DMS 273 treated with DMSO at 0.1 percent for 48 hours (cell line): Measurements from ENCODE around the gene MLANA.
"Not testable (repeated sequence)": the region's sequence is repeated elsewhere in the genome, so short reads cannot be mapped to it uniquely, and the experiment has no call there.

Source experiments
- DNase-seq: peaks from one replicate; lab custom pipeline; 2025; lab: John Stamatoyannopoulos, UW

Gene MLANA

DNA sequence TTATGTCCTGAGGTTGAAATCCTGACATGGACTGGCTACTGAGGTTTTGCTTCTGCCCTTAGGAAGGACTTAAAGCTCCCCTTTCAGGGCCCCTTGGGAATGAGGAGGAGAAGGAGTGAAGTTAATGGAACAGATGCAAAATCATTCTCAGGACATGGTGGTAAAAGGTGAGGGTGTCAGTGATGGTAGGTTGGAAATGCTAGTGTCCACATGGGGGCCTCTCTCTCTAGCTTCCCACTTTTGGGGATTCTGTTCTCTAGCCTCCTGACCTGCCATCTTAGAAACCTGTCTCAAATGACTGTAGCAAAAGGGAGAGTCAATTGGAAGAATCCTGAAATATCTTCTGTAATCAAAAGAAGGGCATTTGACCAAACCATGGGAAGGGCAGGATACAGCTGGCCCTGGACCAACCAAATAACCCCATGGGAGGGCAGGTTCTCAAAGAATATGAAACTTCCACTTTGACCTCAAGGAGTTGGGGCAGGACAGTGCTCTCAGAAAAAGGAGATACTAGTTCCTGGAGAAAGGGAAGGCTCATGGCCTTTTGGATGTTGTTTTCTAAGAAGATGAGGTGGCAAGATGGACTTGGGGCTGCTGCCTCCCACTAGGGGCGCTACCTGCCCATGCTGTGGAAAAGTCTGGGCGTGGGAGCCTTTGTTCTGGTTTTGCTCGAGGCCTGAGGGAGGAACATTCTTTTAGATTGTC is 21.2 kb upstream of the MLANA start:
- DNase-seq: no peak

DNA sequence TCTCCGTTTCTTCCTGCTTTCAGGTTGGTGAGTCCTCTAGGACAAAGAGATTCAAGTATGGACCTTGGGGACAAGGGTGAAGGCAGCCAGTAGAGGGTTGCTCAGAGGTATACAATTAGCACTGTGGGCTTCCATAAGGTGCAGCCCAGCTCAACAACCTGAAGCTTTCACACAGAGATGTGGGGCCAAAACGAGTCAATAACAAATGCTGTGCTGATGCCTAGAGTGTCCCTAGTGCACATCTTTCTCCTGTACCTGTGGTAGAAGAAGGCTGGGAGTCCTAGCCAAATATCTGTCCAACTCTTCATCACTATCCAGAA is 20.7 kb upstream of the MLANA start:
- no peak for DNase-seq

DNA sequence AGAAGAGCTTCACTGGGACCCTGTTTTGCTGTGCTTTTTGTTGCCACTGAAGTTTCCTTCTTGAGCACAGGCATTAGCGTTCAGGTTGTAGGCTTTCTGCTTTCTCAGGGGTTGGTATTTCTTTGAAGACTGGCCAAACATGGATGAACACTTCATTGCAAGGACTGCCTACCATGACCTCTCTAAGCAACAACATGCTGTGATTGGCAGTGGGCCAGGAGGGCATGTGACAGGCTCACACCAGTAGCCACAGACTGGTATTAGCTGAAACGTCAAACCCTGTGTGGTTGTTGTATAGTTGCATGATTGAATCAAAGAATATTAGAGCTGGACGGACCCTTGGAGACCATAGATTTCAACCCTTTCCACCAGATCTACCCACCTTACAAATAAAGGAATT is 20.0 kb upstream of the MLANA start:
- DNase-seq: no peak

DNA sequence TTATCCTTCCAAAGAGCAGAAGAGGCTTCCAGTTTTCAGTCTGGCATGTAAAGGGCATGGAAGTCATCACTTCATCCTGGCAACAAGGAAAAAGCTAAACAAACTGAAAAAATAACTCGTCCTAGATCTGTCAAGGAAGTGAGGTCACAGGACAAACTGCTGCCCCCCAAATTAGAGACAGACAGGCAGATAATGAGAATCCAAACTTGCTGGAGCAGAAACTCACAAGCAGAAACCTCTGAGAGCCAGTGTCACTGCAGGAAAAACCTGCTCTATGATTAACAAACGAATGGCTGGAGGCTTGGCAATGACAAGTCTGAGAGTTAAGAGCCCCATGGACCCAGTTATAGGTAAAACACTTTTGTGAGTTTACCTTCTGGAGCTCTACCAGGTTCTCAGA is 18.9 kb upstream of the MLANA start:
- DNase-seq: no peak

DNA sequence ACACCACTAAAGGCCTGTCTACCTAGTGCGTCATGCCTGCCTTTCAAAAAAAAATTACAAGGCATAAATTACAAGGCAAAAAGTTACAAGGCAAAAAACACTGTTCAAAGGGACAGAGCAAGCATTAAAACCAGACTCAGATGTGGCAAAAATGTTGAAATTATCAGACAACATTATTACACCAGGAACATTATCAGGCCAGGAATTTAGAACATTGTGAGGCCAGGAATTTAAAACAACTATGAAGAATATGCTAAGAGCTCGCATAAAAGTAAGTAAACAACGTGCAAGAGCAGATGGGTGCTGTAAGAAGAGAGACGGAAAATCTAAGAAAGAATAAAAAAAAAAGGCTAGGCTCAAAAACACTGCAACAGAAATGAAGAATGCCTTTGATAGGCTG is 18.2 kb upstream of the MLANA start:
- DNase-seq: no peak

DNA sequence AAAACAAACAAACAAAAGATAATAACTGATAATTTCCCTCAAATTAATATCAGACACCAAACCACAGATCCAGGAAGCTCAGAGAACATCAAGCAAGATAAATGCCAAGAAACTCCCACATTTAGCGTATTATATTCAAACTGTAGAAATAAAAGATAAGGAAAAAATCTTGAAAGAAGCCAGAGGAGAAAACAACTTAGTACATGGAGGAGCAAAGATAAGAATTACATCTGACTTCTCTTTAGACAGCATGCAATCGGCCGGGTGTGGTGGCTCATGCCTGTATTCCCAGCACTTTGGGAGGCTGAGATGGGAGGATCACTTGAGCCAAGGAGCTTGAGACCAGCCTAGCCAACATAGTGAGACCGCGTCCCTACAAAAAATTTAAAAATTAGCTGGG is 17.2 kb upstream of the MLANA start:
- DNase-seq: no peak

DNA sequence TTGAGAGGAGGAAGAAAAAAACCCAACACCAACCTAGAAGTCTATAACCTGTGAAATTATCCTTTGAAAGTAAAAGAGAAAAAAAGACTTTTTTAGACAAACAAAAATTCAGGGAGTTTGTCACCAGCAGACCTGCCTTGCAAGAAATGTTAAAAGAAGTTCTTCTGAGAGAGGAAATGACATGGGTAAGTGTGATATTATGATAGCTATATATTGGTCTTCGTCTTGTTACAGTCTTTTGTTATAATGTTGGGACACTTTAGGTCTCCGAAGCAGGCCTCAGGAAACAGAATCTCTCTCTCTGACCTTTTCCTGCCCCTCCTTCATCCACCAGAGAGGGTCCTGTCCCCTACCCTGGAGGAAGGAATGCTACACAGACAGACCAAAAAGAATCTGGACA is 16.6 kb upstream of the MLANA start:
- DNase-seq: no peak

DNA sequence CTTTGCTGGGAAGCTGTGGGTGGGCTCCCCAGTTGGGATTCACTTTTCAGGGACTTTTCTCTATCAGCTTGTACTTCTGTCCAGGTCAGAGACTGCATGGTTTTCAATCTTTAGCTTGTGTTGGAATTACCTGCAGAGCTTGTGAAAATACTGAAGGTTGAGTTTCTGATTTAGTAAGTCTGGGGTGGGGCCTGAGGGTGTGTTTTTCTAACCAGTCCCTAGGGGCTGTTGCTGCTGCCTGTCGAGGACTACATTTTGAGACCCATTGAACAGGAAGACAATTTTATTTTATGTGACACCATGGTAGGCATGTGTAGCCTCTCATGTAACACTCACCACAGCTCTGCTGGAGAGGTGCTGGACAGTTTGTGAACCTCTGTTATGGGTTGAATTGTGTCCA is 14.7 kb upstream of the MLANA start:
- no peak for DNase-seq

DNA sequence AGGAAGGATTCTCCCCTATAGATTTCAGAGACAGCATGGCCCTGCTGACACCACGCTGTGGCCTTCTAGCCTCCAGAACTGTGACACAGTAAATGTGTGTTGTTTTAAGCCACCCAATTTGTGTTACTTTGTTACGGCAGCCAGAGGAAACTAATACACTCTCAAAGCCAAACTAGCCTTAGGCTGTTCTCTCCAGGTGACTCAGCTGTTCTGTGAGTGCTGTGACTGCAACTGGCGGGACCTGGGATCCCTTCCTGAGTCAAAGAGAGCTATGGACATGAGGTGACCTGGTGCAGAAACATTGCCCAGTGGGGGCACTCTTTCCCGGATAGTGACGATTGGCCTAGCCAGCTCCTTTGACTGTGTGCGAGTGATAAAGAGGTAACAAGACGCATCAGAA is 14.0 kb upstream of the MLANA start:
- DNase-seq: no peak

DNA sequence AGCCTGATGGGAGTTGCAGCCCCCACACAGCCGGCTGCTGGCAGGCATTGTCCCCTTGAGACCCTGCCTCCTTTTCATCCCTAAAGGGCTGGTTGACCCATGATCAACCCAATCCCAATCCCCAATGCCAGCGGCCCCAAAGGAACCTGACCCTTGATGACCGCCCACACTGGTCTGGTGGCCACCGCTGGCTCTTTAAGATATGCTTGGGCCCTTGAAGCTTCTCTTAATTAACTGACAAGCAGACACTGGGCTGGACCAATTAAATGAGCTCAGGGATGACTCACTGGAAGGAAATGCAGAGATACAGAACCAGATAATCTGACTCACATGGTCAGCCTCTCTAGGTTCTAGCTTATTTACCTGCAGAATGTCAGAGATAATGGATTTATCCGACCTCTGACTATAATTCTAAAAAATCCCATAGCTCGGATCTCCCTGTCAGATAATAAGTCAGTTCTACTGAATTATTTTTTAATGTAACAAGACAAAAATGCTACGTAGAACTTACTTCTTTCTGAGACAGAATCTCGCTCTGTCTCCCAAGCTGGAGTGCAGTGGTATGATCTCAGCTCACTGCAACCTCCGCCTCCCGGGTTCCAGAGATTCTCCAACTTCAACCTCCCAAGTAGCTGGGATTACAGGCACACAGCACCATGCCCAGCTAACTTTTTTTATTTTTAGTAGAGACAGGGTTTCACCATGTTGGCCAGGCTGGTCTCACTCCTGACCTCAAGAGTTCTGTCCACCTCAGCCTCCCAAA is 11.1 kb upstream of the MLANA start:
- no peak for DNase-seq

DNA sequence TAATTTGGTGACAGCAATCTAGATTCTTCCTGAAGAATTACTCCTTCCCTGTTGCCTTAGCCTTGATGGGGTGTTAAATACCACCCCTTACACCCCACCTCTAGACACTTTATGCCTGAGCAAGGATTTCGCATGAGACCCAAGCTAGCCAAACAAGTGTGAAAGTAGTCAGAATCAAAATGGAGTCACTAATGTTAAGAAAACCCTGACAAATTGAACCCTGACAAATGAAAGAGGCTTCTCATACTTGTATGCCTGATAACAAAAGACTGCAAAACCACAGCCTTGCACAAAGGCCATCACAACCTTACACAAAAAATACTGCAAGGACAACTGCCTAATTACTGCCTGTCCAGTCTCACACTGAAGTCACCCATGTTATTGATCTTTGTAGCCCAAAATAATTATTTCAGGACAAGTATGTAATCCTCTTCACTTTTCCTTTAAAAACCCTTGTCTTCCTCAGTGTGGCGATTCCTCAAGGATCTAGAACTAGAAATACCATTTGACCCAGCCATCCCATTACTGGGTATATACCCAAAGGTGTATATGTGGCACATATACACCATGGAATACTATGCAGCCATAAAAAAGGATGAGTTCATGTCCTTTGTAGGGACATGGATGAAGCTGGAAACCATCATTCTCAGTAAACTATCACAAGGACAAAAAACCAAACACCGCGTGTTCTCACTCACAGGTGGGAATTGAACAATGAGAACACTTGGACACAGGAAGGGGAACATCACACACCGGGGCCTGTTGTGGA is 8.3 kb upstream of the MLANA start:
- not testable (repeated sequence) for DNase-seq

DNA sequence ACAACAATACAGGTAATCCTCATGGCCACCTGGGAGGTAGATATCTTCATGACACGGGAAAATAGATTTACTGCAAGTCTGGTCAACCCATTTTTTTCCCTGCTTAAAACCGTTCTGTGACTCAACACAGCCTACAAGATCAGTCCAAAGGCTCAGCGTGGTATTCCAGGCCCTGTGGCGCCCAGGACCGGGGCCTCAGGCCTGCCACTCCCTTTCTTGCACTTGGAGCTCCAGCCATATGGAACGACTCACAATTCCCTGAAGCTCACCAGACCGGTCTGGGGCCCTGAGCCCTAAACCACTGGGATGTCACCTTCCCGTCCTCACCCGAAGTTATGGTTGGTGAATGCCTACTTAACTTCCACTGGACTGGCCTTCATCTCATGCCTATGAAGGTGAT is 6.5 kb upstream of the MLANA start:
- DNase-seq: no peak

DNA sequence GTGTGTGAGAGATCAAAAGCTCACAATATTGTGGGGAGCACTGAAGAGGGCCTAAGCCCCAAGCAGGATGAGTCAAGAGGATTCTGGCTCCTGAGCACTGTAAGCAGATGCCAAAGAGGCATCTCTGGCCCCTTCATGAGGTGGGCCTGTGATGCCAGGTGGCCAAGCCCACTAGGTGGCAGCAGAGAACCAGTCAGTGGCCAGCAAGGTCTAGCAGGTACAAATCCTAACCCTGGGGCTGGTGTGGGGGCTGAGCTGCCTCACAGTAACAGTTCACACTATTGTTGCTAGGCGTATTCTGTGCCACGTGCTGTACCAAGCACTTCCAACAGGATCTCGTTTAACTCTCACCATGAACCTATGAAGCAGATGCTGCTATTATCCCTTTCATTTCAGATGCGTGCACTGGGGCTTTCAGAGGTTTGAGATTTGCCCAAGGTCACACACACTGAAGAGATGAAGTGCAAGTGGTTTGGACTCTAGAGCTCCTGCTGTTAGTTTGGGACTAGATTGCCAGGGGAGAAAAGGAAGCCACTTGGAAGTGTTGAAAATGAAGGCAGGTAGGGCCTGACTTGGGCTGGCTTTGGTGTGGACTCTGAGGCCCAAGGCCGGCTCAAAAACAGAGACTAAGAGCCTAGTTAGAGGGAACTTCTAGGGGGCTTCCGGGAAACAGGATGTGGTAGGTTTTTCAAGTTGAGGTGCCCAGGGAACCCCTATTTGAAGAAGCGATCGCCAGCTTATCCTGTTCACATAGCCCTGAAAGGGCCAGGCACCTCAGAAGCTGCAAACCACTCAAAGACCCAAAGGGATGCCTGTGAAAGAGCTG is 4.4 kb upstream of the MLANA start:
- peak; percentile 30 for DNase-seq

DNA sequence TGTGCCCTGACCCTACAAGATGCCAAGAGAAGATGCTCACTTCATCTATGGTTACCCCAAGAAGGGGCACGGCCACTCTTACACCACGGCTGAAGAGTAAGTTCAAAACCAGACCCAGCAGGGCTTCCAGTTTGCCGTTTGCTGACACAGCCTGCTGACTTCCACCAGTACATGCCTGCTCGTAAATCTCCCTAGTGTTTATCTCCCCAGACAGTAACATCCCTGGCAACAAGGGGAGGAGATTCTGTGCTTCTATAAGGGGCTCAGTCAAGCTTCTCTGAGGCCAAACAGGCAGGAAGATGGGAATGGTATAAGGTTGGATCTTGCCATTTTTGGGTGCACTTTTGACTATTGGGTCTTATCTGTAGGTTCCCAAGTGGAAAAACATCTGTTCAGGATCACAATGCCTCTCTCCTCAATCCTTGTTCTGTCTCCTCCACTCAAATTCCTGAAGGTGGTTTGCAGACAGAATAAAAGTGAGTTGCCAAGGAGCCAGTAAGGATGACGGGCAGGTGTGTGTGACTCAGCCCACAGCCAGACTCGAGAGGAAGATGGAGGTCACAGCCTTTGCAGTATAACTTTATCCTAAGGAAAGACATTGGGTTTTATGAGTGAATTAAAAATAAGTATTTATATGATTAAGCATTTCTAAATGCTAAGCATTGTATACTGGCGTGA is 1.9 kb downstream of the MLANA start:
- no peak for DNase-seq

DNA sequence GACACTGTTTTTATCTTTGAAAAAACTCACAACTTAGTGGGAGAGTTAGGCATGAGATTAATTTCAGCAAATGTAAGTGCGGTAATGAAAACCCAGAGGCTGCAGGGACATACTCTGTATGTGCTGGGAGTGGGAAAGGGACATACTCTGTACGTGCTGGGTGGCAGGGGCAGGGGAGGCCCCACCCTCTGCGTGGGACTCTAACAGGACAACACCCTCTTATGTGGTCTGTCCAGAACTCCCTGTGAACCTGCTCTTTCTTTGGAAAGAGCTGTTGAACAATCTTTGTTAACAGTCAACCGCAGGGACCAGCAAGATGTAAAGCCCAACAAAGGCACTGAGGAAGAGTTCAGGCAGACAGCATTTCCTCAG is 2.4 kb downstream of the MLANA start:
- DNase-seq: no peak

DNA sequence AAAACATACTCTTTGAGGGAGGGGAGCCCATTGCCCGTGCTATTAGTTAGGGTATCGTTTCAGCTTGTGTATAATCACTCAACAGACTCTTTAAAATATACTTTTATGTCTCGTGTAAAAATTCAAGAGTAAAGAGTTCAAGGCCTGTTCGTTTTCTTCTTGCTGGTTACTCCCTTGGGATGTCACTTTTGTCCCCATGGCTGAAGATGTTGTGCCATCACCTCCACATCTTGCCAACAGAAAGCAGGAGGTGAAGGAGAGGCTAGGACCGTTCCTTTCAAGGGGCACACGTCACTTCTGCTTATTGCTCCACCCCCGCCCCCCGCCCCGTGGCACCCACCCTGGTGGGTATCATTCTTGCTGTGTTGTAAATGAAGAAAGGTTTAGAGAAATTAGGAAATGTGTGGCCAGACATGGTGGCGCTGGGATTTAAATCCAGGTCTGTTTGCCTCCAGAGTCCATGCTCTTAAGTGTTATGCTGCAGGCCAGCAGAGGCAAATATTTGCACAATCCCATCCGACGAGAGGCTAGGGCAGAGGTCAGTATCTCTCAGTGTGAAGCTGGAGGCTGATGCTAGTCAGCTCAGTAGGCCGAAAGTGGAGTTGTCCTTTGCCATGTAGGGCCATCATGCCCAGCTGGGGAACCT is 3.0 kb downstream of the MLANA start:
- no peak for DNase-seq

DNA sequence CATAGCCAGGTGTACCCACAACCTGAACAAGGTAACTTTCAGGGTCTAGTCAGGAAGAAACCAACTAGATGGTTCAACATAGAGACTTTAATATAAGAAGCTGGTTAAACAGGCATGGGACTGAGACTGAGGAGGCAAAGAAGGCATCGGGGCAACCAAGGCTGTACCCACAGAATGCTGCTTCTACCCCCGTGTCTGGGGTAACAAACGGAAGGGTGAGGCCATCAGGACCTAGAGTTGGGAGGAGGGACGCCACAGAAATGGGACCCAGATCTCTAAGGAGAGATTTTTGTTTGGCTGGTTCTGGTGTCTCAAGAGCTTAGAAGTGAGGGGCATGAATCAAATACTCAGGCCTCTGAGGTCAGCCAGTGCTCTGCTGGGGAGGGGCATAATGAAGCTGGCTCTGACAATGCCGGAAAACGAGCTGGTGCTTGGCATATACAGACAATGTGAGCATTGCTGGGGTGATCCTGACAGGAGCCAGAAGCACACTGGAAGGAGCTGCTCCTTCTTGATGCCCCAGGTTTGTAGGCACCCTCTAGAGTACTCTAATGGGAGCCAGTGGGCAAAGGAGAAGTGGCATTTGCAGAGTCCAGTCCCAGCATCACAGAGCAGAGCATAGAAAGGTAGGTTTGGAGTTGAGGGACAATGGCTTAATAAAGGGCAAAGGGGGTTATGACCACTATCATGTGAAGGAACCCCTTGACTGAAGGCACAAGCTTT is 3.7 kb downstream of the MLANA start:
- no peak for DNase-seq

DNA sequence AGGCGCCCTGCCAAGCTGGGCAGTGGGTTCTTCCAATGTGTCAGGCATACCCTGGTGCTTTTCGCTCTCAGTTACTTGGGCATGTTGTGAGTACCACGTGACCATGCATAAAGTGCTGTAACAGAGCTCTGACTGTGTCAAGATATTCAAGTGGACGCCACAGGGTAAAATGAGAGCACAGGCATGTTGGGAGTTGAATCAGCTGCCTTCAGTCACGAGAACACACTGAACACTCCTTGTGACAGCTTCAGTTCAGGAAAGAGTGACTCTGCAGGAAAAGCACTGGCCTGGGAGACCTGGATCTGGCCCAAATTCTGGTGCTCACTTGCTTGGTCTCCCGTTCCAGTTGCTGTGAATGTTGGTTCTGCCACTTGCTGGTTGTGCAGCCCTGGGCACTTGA is 5.1 kb downstream of the MLANA start:
- DNase-seq: no peak

DNA sequence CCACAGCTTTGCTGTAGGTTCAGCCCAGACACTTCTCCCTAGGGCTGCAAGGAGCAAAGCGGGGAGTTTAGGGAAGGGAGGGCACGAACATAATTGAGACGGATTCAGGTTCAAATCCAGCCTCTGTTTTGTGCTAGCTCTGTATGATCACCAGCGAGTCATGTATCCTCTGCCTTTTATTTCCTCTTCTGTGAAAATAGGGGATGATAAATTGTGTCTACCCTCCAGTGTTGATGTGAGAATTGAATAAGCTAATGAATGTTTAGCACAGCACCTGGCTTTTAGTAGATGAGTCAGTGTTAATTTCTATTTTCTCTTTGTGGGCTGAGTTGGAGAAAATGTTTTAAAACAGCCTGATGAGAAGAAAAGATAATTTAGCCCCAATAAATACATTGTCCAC is 6.2 kb downstream of the MLANA start:
- DNase-seq: no peak

DNA sequence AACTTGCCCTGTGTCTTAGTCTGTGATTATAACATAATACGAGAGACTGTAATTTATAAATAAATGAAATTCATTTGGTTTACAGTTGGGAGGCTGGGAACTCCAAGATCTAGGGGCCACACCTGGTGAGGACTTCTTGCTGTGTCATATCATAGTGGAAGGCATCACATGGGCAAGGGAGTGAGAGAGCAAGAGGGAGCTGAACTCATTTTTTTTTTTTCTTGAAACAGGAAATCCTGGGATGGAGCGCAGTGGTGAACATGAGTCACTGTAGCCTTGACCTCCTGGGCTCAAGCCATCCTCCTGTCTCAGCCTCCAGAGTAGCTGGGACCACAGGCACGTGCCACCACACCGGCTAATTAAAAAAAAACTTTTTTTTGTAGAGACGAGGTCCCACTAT is 7.2 kb downstream of the MLANA start:
- DNase-seq: no peak

DNA sequence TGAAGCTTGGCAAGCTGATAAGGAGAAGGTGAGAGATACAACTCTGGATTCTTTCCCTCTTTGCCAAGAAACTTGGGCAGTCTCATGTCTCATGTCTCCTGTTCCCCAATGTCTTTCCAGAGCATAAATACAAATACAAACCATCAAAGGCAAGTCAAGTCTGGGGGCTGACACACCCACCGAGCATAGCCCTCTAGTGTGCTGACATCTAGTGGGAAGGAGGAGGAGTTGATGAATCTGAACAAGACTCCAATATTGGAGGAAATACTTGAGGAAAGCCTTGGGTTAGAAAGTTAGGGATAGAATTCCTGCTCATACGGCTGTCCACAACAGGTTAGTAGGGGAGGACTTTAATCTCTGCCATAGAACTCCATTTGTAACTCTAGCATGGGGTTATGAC is 8.6 kb downstream of the MLANA start:
- no peak for DNase-seq
